T-cell (primary cell): ENCODE results near the gene BRD4. TPM values are rescaled to one million over a fixed set of nuclear protein-coding genes. Genes with fewer than 3 reads are reported as not detected.

Source experiments
- ATAC-seq, 4 experiments: fragments of 200-7000 bp in 3 of 4; fragments of 150-1000 bp in 1 of 4; cut with Tn5 transposase; replicated peaks in 1 of 4; 1 replicate in 3 of 4; 2 replicates in 1 of 4; pipeline ENCODE4 v1.10.0; 2021; ENCODE audit warnings: moderate library complexity in 3 of 4, mild to moderate bottlenecking in 2 of 4, moderate number of reproducible peaks in 1 of 4
- CTCF ChIA-PET, 2 donors: fragments of 300-600 bp; sonication (Branson Sonifier 250); formaldehyde crosslinking; loops; one replicate each; lab custom pipeline; 2022; ENCODE audit warnings: antibody characterized with exemption in 2 of 2; lab: Charles Lee
- POLR2A ChIA-PET, 2 donors: fragments of 300-600 bp; sonication (Branson Sonifier 250); formaldehyde crosslinking; loops; one replicate each; lab custom pipeline; 2022; ENCODE audit warnings: antibody characterized with exemption in 2 of 2; lab: Charles Lee
- DNase-seq, 35 experiments: peaks; one replicate each; pipeline versions ENCODE4 v3.0.0 to v3.0.0-alpha.2; 2013 to 2023
- H3K27ac ChIP-seq: one replicate; pipeline ENCODE4 v1.5.1; 2013; ENCODE audit warnings: low read length
- H3K27me3 ChIP-seq, 2 experiments: replicated peaks in 1 of 2; 1 replicate in 1 of 2; 2 replicates in 1 of 2; pipeline versions ENCODE4 v1.6.1 to v1.7.0; 2013; ENCODE audit warnings: low read length in 1 of 2, mixed read lengths in 1 of 2; ENCODE audit not compliant: control insufficient read depth in 2 of 2, insufficient read depth in 2 of 2; ENCODE audit errors: extremely low read depth in 1 of 2
- H3K36me3 ChIP-seq, 2 donors: 1 replicate in 1 of 2; 2 replicates in 1 of 2; pipeline versions ENCODE4 v1.6.1 to v1.7.0; 2013; ENCODE audit warnings: low read length in 1 of 2; ENCODE audit not compliant: control insufficient read depth in 2 of 2, insufficient read depth in 1 of 2; ENCODE audit errors: extremely low read depth in 1 of 2
- H3K4me1 ChIP-seq, 2 experiments: 1 replicate in 1 of 2; 2 replicates in 1 of 2; pipeline versions ENCODE4 v1.6.1 to v1.7.0; 2013; ENCODE audit warnings: low read length in 2 of 2, mixed read lengths in 1 of 2; ENCODE audit not compliant: insufficient read depth in 2 of 2, control insufficient read depth in 1 of 2; ENCODE audit errors: extremely low read depth in 1 of 2
- H3K4me3 ChIP-seq, 2 donors: 1 replicate in 1 of 2; 2 replicates in 1 of 2; pipeline versions ENCODE4 v1.5.1 to v1.7.0; 2013; ENCODE audit warnings: mild to moderate bottlenecking in 2 of 2, low read length in 1 of 2, moderate library complexity in 1 of 2; ENCODE audit not compliant: control insufficient read depth in 1 of 2; ENCODE audit errors: extremely low read depth in 1 of 2
- H3K9me3 ChIP-seq: 2 replicates; pipeline ENCODE4 v1.7.0; 2013
- H3K27ac Mint-ChIP-seq, 2 donors: one replicate each; pipeline ENCODE4 v1.8.0; 2020 to 2021; ENCODE audit warnings: mild to moderate bottlenecking in 2 of 2, mixed read lengths in 2 of 2
- H3K27me3 Mint-ChIP-seq, 2 donors: one replicate each; pipeline ENCODE4 v1.8.0; 2021 to 2022; ENCODE audit warnings: mixed read lengths in 2 of 2
- H3K36me3 Mint-ChIP-seq: one replicate; pipeline ENCODE4 v1.8.0; 2021; ENCODE audit warnings: mixed read lengths
- H3K4me1 Mint-ChIP-seq, 3 donors: one replicate each; pipeline ENCODE4 v1.8.0; 2020 to 2022; ENCODE audit warnings: mixed read lengths in 3 of 3, mild to moderate bottlenecking in 1 of 3
- H3K4me3 Mint-ChIP-seq, 3 donors: one replicate each; pipeline ENCODE4 v1.8.0; 2020 to 2022; ENCODE audit warnings: mild to moderate bottlenecking in 3 of 3, mixed read lengths in 3 of 3, moderate library complexity in 3 of 3
- H3K9me3 Mint-ChIP-seq, 3 donors: one replicate each; pipeline ENCODE4 v1.8.0; 2020 to 2022; ENCODE audit warnings: mixed read lengths in 3 of 3
- WGBS: methylation state at CpG from one replicate; pipeline ENCODE4 v1.1.5; 2013; ENCODE audit warnings: missing lambda C conversion rate; ENCODE audit not compliant: insufficient coverage; 5-methylcytosine and 5-hydroxymethylcytosine counted together
- total RNA-seq, 35 experiments: library from RNA in 6 of 35; stranded (reverse) in 6 of 35; fragments of 120-200 nt in 1 of 35; gene quantifications; one replicate each; pipeline versions ENCODE4 v1.2.1 to v1.2.4 and lab custom pipeline; 2013 to 2026

BRD4 gene
- total RNA-seq (100 to 1,000 TPM; 115 to 154 (median 139) TPM), total RNA-seq (lab: John Stamatoyannopoulos, UW) (48.3 to 144 (median 110) reads per million in 29 experiments)
- total RNA-seq (2013) = 48.4 TPM

GRCh38 chr19:15332311-15332996 lies at the start of gene BRD4:
Gene BRD4, minus strand, starts transcription at chr19:15332539. Its CDS starts 59,440 bp downstream, at chr19:15273099.
- peaks cover 17 to 47% of the 10 kb centered on the region in 2 experiments for H3K4me1 ChIP-seq
- no peaks in the 10 kb centered on the region for H3K9me3 Mint-ChIP-seq
- ATAC-seq = peak; percentile 68 to 75 (median 69)

DNA sequence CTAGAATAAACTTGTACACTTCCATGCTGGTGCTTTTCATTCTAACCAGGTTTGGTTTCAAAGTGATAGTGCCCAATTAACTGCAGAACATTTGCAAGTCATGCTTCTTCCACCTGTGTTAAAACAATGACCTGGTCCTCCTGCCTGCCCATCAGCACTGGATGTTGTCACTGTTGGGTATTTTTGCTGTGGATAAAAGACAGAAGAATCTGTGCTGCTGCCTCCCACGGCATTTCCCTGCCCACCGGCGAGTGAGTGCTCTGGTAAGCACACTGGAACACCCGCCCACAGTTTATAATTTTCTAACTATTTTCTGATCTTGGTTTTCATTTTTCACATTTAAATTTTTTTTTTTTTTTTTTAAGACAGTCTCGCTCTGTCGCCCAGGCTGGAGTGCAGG lies 49.5 kb upstream of the BRD4 start:
- Mint-ChIP-seq H3K27ac (peak overlapping the region; percentile 5 to 13), H3K27me3 (no peaks in the 10 kb centered on the region), H3K9me3 (no peaks in the 10 kb centered on the region), H3K36me3 (peaks cover 3% of the 10 kb centered on the region), H3K4me3 (peak overlapping the region in 2 of 3 donors; percentile 91 to 98), H3K4me1 (peaks cover 27 to 31% (median 31%) of the 10 kb centered on the region in 3 donors)
- no CpG with 5 or more reads among the region's 6 CpGs for WGBS
- DNase-seq = no peak
- no peaks in the 10 kb centered on the region for H3K27me3 ChIP-seq
- no peak overlapping the region for H3K4me3 ChIP-seq
- no peaks in the 10 kb centered on the region for H3K9me3 ChIP-seq
- ChIA-PET POLR2A (no interaction called here), CTCF (no interaction called here)
- ATAC-seq = no peak
- no peak overlapping the region for H3K27ac ChIP-seq
- peaks cover 0 to 4% of the 10 kb centered on the region in 2 donors for H3K36me3 ChIP-seq
- H3K4me1 ChIP-seq = peaks cover 7 to 19% of the 10 kb centered on the region in 2 experiments

More at GRCh38 chr19:15332311-15332996, at the start of gene BRD4:
- Mint-ChIP-seq H3K27me3 (no peaks in the 10 kb centered on the region), H3K4me3 (peak within 1 kb of the TSS; percentile 91 to 94 (median 92)), H3K36me3 (peaks cover 3% of the 10 kb centered on the region), H3K4me1 (peaks cover 42 to 47% (median 42%) of the 10 kb centered on the region in 3 donors), H3K27ac (peak within 1 kb of the TSS; percentile 90 to 91)
- ChIA-PET POLR2A (interaction anchor here (0.6 to 0.7 kb wide), 2 partner anchors 36 to 50 kb away, joined by 3 to 5 read pairs; no protein-coding TSS in a partner anchor), CTCF (interaction anchor here in 1 of 2 donors (0.6 to 1.6 kb wide), 3 partner anchors 37 to 223 kb away, joined by 3 to 4 read pairs (median 4); partner anchors contain the start of gene AKAP8L)
- H3K27ac ChIP-seq = peak within 1 kb of the TSS; percentile 63
- H3K9me3 ChIP-seq = no peaks in the 10 kb centered on the region
- DNase-seq = peak; percentile 48 to 90 (median 68)
- no peaks in the 10 kb centered on the region for H3K36me3 ChIP-seq
- H3K27me3 ChIP-seq = no peaks in the 10 kb centered on the region
- WGBS = under 1% methylated on average over 75 of the region's 81 CpGs
- peak within 1 kb of the TSS; percentile 80 to 82 for H3K4me3 ChIP-seq

DNA sequence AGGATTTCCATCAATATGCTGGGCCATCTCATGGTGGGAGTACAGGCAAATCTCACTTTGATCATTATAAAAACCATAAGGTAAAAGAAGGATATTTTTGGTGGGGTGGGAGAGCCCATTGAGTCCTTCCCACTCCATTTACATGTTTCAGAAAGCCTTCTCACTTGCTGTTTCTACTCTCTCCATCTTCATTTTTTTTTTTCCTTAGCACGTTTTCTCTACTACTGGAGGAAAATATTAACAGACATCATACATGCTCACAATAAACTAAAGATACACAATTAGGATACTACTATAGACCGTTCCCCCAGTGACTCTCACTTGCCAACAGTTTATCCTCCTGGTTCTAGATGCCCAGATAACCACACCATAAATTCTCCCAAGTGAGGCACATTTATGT lies 49.1 kb upstream of the BRD4 start:
- peak overlapping the region in 2 of 3 donors; percentile 91 to 98 for H3K4me3 Mint-ChIP-seq
- no peak overlapping the region for H3K4me3 ChIP-seq
- peak overlapping the region; percentile 81 to 89 for H3K27ac Mint-ChIP-seq
- ChIA-PET CTCF (no interaction called here), POLR2A (no interaction called here)
- H3K27ac ChIP-seq = no peak overlapping the region
- peaks cover 2% of the 10 kb centered on the region for H3K36me3 Mint-ChIP-seq
- H3K4me1 ChIP-seq = peaks cover 7 to 23% of the 10 kb centered on the region in 2 experiments
- H3K27me3 ChIP-seq = no peaks in the 10 kb centered on the region
- H3K27me3 Mint-ChIP-seq = no peaks in the 10 kb centered on the region
- H3K4me1 Mint-ChIP-seq = peaks cover 31 to 36% (median 35%) of the 10 kb centered on the region in 3 donors
- no peaks in the 10 kb centered on the region for H3K9me3 Mint-ChIP-seq
- DNase-seq (no peak), ATAC-seq (no peak)
- 92% methylated on average over 2 of the region's 2 CpGs for WGBS
- peaks cover 0 to under 1% of the 10 kb centered on the region in 2 donors for H3K36me3 ChIP-seq
- H3K9me3 ChIP-seq = no peaks in the 10 kb centered on the region

DNA sequence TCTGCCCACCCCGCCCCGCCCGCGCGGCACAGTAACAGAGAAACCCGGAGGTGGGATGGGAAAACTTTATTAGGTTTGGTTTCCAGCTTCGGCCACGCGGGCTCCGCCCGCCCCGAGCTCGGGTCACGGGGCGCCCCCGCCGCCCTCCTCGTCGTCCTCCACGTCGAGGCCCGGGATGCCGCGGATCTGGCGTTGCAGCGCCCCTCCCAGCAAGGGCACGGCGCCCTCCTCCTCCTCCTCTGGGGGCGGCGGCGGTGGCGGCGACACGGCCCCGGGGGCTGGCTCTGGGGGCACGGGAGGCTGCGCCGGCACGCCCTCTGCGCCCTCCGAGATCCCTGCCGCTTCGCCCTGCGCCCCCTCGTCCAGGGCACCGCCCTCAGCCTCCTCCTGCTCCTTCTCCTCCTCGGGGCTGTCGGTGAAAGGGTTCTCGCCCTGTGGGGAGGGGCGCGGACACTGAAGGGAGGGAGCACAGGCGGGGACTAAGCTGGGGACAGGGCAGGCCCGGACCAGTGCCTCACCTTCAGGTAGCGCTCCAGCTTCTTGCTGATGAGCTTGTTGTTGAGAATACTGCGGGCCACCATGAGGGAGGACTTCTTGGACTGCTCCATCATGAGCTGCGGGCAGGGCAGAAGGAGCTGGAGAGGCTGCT lies 47.8 kb upstream of the BRD4 start:
- H3K27ac Mint-ChIP-seq = peak overlapping the region; percentile 81 to 89
- no peaks in the 10 kb centered on the region for H3K9me3 Mint-ChIP-seq
- Histone ChIP-seq H3K4me3 (peak overlapping the region; percentile 33 to 90), H3K36me3 (peaks cover 0 to 2% of the 10 kb centered on the region in 2 donors), H3K9me3 (no peaks in the 10 kb centered on the region), H3K4me1 (peaks cover 7 to 33% of the 10 kb centered on the region in 2 experiments), H3K27ac (peak overlapping the region; percentile 44), H3K27me3 (no peaks in the 10 kb centered on the region)
- POLR2A ChIA-PET = interaction anchor here (0.7 to 1.2 kb wide), 6 partner anchors 9 to 46 kb away, joined by 3 to 10 read pairs (median 4); partner anchors contain the start of gene AKAP8L (in 2 of the 2)
- WGBS = 2% methylated on average over 36 of the region's 56 CpGs
- ATAC-seq (peak; percentile 32 to 46 (median 36)), DNase-seq (peak in 1 of 35 experiments; percentile 11)
- H3K4me1 Mint-ChIP-seq = peaks cover 31 to 42% (median 40%) of the 10 kb centered on the region in 3 donors
- no peaks in the 10 kb centered on the region for H3K36me3 Mint-ChIP-seq
- H3K27me3 Mint-ChIP-seq = no peaks in the 10 kb centered on the region
- peak overlapping the region; percentile 91 to 98 (median 97) for H3K4me3 Mint-ChIP-seq
- CTCF ChIA-PET = interaction anchor here (0.6 to 2.8 kb wide), 8 partner anchors 39 to 1114 kb away, joined by 3 to 20 read pairs (median 4); partner anchors contain the start of gene AKAP8L (in 1 of the 2)

DNA sequence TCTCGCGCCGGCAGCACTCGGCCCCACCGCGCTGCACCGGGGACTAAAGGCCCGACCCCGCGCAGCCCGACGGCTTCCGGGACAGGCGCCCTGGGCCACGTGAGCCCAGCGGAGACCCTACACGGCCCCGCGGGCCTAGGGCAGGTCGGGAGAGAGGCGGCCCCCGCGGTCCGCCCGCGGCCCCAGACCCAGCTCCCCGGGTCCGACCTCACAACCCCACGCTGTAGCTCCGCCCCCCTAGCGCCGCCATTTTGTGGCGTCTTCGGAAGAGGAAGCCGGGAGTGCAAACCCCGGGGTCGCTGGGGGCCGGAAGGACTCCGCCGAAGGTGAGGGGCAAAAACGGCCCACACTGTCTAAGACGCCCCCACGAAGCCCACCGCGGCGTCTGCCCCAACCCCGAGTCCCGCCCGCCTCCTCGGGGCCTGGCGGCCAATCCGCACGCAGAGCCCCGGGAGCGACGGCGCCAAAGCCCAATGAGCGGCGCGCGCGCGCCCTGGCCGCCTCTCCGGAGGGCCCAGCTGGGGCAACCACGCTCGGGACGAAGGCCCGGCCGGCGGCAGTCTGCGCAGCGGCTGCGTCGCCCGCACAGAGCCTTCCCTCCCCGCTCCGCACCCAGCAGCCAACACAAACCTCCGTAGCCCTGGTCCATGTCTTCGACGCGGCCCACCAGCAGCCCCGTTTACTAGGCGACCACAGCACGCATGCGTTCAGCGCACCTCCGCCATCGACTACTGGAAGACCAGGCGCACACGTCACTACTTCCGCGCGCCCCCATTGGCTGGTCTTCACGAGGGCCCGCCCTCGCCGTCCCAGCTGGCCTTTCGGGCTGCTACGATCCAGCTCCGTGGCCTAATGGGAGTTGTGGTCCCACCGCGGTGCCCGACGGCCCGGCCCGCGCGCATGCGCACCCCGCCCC lies 47.0 kb upstream of the BRD4 start, which contains the start of gene AKAP8:
Gene AKAP8, minus strand, starts transcription at position 705 of the 916 bp plus-strand sequence. Its CDS starts 56 bp downstream, at position 649.
- Mint-ChIP-seq H3K4me3 (peak within 1 kb of the TSS; percentile 91 to 98 (median 97)), H3K4me1 (peaks cover 31 to 48% (median 46%) of the 10 kb centered on the region in 3 donors), H3K36me3 (no peaks in the 10 kb centered on the region), H3K27ac (peak within 1 kb of the TSS; percentile 98 to 99), H3K9me3 (no peaks in the 10 kb centered on the region), H3K27me3 (no peaks in the 10 kb centered on the region)
- DNase-seq = peak; percentile 94 to 100 (median 98)
- Histone ChIP-seq H3K36me3 (peaks cover 0 to 7% of the 10 kb centered on the region in 2 donors), H3K27ac (peak within 1 kb of the TSS; percentile 96), H3K27me3 (no peaks in the 10 kb centered on the region), H3K4me1 (peaks cover 7 to 41% of the 10 kb centered on the region in 2 experiments), H3K4me3 (peak within 1 kb of the TSS; percentile 90 to 99), H3K9me3 (no peaks in the 10 kb centered on the region)
- under 1% methylated on average over 111 of the region's 111 CpGs for WGBS
- ChIA-PET CTCF (interaction anchor here (0.5 to 2.8 kb wide), 10 partner anchors 9 to 1115 kb away, joined by 3 to 20 read pairs (median 4); partner anchors contain the start of gene AKAP8L (in 1 of the 2)), POLR2A (interaction anchor here (0.5 to 1.2 kb wide), 7 partner anchors 9 to 698 kb away, joined by 3 to 10 read pairs (median 4); partner anchors contain the start of gene AKAP8L (in 2 of the 2))
- peak; percentile 91 to 93 (median 91) for ATAC-seq
